ENCODE measurements around the gene CACNA2D3. TPM values are rescaled to one million over a fixed set of nuclear protein-coding genes. Genes with fewer than 3 reads are reported as not detected.

The CACNA2D3 gene
- polyA plus RNA-seq, 1 donor from 2014 or later, result 26.2 TPM

- H3K4me3 ChIP-seq (ENCODE audit: low read length), result no peak overlapping the region
- H3K27me3 ChIP-seq (ENCODE audit: insufficient read depth, low read depth, low read length), result no peaks in the 10 kb centered on the region
- no peaks in the 10 kb centered on the region for H3K9me2 ChIP-seq (ENCODE audit: insufficient read depth, low read length)
- no peak overlapping the region for H3K9ac ChIP-seq (ENCODE audit: low read length)
- no peaks in the 10 kb centered on the region for H3K79me2 ChIP-seq (replicated peaks; ENCODE audit: insufficient read depth, low read length)
- H4K20me1 ChIP-seq (ENCODE audit: insufficient read depth), result no peaks in the 10 kb centered on the region
- H2AFZ ChIP-seq (ENCODE audit: low read depth, low read length), result no peak overlapping the region
- no peak for TF ChIP-seq SMC3 (conservative IDR thresholded peaks at IDR 0.05; ENCODE audit: poor library complexity)
- no peak for TF ChIP-seq RAD21 (conservative IDR thresholded peaks at IDR 0.05)
- no peak for TF ChIP-seq MXI1 (conservative IDR thresholded peaks at IDR 0.05; ENCODE audit: poor library complexity, severe bottlenecking)
- TF ChIP-seq TAF1 (IDR thresholded peaks at IDR 0.05; ENCODE audit: low read depth), result no peak
- TF ChIP-seq CTCF (IDR thresholded peaks at IDR 0.05; ENCODE audit: poor library complexity, severe bottlenecking), result no peak
- no peak for TF ChIP-seq EZH2 (IDR thresholded peaks at IDR 0.05; ENCODE audit: borderline replicate concordance, insufficient read depth, low read length, poor library complexity, severe bottlenecking)
- no peak for TF ChIP-seq REST (IDR thresholded peaks at IDR 0.05; ENCODE audit: borderline replicate concordance)
- H3K36me3 ChIP-seq (ENCODE audit: insufficient read depth, low read length), result no peaks in the 10 kb centered on the region
- H3K9me3 ChIP-seq (ENCODE audit: low read length), result no peaks in the 10 kb centered on the region
- no peak overlapping the region for H3K4me2 ChIP-seq (ENCODE audit: low read length)
- no peak overlapping the region for H3K27ac ChIP-seq (ENCODE audit: low read length)
- H3F3A ChIP-seq (ENCODE audit: insufficient read depth, low read length, poor library complexity, severe bottlenecking), result no peaks in the 10 kb centered on the region
Measured at GRCh38 chr3:54632326-54632665, 509.9 kb downstream of the CACNA2D3 start.

GRCh38 chr3:54632834-54633233, 510.5 kb downstream of the CACNA2D3 start:
- H3K9ac ChIP-seq (ENCODE audit: low read length), result no peak overlapping the region
- no peaks in the 10 kb centered on the region for H4K20me1 ChIP-seq (ENCODE audit: insufficient read depth)
- no peaks in the 10 kb centered on the region for H3K27me3 ChIP-seq (ENCODE audit: insufficient read depth, low read depth, low read length)
- H3K9me3 ChIP-seq (ENCODE audit: low read length), result no peaks in the 10 kb centered on the region
- H2AFZ ChIP-seq (ENCODE audit: low read depth, low read length), result no peak overlapping the region
- no peak for TF ChIP-seq CTCF (IDR thresholded peaks at IDR 0.05; ENCODE audit: poor library complexity, severe bottlenecking)
- no peak for TF ChIP-seq SMC3 (conservative IDR thresholded peaks at IDR 0.05; ENCODE audit: poor library complexity)
- no peak for TF ChIP-seq RAD21 (conservative IDR thresholded peaks at IDR 0.05)
- no peak for TF ChIP-seq REST (IDR thresholded peaks at IDR 0.05; ENCODE audit: borderline replicate concordance)
- TF ChIP-seq POLR2AphosphoS5 (IDR thresholded peaks at IDR 0.05), result no peak
- TF ChIP-seq MXI1 (conservative IDR thresholded peaks at IDR 0.05; ENCODE audit: poor library complexity, severe bottlenecking), result no peak
- TF ChIP-seq TAF1 (IDR thresholded peaks at IDR 0.05; ENCODE audit: low read depth), result no peak
- no peak for TF ChIP-seq EZH2 (IDR thresholded peaks at IDR 0.05; ENCODE audit: borderline replicate concordance, insufficient read depth, low read length, poor library complexity, severe bottlenecking)
- no peaks in the 10 kb centered on the region for H3K36me3 ChIP-seq (ENCODE audit: insufficient read depth, low read length)
- no peaks in the 10 kb centered on the region for H3K9me2 ChIP-seq (ENCODE audit: insufficient read depth, low read length)
- H3K27ac ChIP-seq (ENCODE audit: low read length), result no peak overlapping the region
- H3F3A ChIP-seq (ENCODE audit: insufficient read depth, low read length, poor library complexity, severe bottlenecking), result no peaks in the 10 kb centered on the region
- no peaks in the 10 kb centered on the region for H3K79me2 ChIP-seq (replicated peaks; ENCODE audit: insufficient read depth, low read length)
- H3K4me3 ChIP-seq (ENCODE audit: low read length), result no peak overlapping the region
- no peak overlapping the region for H3K4me2 ChIP-seq (ENCODE audit: low read length)

Measured in neural cell (in vitro differentiated cells).